ENCODE results near the gene NFE2L3.
"Not testable (repeated sequence)": the region's sequence is repeated elsewhere in the genome, so short reads cannot be mapped to it uniquely, and the experiment has no call there.

Gene NFE2L3

DNA sequence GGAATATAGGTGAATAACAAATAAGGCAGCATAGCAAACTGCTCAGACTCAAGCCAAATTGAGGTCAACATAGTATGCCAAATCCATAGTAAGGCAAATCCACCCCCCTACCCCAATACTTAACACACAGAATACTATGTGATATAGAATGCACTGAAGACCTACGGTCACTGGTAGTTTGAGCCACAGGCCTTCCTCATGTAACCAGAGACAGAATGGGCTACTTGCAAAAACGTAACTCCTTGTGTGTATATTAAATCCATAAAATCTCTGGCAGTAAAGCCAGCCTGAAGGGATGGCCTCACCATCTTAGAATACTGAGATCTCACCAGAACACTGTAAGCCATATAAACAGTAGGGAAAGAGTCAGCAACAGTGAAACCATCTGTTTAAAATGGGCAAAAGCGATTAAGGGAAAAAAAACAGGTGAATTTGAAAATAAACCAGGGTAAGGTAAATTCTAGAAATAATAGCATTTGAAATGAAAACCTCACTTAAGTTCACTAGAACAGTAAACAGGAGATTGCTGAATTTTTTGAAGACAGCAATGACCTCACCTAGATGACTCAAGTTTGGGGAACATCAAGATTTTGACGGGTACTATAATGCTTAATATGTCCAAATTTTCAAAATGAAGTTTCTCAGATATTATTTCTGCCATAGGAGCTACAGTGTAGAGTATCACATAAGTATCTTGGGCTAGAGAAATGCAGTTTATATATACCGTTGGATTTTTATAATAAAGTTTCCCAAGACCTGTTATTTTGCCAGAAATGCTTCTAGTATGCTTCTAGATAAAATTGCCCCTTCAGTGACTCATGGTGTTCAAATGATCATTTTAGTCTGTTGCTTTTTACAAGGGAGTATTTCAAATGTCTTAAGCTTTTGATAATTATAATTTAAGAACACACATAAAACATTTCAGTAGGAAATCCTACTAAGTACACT is 34.6 kb downstream of the NFE2L3 start:
- peak; percentile 15 for ATAC-seq
- no peak for DNase-seq

DNA sequence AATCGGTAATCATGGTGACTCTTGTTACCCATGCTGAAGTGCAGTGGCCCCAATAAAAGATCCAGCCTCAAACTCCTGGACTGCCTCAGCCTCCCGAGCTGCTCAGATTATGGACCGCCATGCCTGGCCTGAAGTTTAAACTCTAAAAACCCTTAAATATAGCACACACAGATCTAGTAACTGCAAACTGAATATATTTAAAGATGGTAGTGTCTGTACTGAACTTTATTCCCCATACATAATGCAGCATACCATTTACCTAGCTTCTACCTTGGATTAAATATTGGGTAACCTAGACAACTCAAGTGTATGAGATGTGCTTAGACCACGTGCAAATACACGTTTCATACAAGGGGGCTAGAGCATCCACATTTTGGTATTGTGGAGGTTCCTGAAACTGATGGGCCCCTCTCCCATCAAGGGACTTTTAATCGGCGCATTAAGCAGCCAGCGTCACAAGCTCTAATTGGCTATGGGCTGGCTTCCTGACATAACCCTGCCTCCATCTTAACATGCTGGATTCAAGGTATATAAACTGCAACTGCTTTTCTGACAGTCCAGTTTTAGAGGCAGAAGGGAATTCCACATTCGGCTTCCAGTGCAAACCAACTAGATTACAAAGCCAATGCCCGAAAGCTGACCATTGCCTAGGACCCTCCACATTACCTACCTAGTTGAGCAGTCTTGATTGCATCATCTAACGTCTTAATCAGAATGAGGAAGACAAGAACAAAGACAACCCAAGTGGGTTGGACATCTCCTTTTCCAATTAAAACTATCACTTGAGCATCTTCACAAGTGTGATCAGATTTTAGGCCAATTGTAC is 35.6 kb downstream of the NFE2L3 start:
- DNase-seq (peak; percentile 37), ATAC-seq (peak; percentile 30)

DNA sequence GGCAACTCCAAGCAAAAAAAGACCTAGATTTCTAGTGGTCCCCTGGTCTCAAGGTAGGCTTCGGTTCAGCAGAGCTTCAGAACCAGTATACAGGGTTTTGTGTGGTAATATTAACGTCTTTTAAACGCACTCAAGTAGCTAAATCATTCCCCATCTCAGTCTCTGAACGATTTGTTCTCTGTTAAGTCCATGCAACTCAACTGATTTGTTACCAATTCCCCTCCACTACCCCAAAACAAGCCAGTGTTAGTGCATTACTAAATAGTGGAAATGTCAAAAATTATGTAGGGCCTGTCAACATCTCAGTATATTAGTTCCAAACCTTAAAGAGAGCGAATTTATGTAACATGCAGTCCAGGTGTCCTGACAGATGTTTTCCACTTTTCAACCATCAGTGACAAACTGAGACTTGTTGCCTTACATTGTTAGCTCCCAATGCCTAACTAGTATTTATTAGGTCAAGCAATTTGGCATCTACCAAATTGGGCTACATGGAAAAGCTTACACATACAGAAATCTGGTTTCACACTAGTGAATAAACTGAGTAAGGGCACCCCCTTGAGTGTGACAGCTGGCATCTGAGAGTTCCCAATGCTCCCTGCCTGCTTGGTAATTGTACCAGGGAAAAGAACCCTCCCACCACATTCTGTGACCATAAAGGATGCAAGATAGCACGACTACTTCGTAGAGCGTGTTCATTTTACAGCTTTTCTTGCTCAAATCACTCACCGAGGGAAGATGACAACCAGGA is 36.4 kb downstream of the NFE2L3 start:
- ATAC-seq (peak; percentile 8), DNase-seq (peak; percentile 48)

DNA sequence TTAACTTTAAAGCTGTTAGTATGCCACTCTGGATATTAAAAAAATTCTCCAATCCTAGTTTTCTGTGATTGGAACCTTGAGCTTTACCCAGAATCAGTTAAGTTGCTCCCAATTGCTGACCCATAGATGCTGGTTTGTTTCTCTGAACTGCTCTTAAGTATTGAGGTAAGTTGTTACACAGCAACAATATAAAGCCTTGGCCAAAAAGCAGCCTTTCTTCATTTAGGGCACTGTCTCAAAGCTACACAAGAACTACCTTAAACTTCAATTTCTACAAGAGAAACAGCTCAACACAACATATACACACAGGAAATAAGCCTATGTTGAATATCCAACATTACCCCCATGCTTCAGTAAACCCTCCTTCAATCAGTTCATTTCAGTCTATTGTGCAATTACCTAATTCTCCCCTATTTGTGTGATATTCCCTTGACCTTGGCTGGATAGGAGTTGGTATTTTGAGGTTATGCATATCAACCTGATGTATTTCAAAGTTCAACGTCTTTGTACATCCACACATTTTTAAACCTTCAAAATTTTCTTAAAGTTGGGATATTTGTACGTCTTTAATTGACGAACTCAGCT is 37.1 kb downstream of the NFE2L3 start:
- ATAC-seq = no peak
- DNase-seq = no peak

DNA sequence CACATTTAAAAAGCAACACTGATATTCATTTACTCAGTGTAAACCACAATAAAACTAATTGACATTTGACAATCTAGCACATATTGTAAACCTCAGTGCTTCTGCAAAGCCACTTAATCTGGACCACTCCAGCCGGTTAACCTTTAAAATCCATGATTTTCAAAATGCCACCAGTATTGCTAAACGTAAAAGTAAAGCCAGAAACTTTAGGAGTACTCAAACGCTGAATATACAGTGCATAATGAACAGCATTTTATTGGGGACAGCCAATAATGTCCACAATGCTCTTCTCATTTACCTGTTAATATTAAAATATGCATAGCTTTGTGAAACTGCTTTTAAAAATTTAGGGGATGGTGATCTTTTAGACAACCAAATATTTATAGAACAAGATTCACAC is 37.7 kb downstream of the NFE2L3 start:
- ATAC-seq = no peak
- DNase-seq = no peak

DNA sequence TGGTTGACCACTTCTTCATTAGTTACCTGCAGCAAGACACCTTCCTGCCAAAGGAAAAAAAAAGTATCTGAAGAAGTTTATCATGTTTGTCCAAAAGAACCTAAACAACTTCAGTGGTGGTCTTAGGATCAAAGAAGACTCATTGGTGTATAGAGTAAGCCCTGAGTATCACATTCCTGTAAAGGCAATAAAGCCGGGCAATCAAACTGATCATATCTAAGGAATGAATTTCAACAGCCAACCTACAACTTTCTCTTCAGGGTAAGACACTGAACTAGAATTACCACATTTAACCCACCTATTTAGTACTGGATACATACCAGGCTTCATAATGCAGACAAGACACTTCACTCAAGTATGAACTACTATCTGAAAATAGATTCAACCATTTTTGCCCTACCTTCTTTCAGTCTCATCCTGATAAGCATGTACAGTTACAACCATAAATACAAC is 38.4 kb downstream of the NFE2L3 start:
- DNase-seq = no peak
- no peak for ATAC-seq

DNA sequence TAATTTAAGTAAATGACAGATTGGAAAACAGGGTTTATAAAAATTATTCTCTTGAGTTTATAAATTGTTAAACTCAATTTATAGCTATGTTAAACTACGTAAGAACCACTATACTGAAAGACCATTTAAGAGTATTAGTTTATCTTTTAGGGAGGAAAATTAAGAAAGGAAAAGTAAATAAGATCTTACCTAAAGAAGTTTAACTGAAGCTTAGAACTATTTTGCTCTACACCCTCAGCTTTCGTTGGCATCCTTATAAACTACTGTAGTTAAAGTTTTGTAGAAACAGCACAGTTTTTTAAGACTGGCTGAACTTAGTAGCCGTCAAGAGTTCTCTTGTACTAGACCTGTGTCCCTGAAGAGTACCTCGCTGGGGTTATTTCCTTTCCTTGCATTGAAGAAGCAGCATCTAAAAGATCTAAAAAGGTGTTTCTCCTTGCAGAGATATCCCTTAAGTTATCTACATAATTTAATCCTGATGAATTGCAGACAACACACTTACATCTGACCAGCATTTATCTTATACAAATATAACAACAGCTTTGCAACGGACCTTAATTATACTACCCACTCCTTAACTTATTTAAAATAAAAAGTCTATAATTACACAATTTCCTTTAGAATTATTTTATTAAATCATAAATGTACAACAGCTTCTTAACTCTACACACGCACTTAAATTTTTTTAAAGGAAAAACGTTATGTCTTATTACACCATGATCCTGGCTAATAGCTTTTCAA is 39.4 kb downstream of the NFE2L3 start:
- ATAC-seq (no peak), DNase-seq (no peak)

DNA sequence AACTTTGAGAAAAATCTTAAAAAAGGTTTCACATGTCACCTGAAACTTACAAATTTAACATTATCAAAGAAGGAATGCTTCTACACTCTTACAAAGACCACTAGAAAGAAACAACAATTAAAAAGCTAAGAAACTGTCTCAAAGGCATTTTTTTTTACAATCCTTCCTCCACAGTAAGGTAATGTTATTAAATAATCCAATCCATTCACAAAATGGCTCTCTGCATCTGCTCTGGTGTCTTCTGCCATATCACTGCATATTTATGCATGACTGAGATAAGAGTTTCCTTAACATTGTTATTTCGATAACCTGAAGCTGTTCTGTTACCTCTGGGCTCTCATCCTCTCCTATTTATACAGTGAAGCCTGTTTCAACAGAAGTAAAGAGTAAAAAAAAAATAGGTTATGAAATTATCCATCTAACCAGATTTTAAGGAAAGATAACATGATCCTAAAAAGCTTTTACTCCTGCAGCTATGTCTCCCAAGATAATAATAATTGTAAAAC is 40.0 kb downstream of the NFE2L3 start:
- DNase-seq = no peak
- no peak for ATAC-seq

DNA sequence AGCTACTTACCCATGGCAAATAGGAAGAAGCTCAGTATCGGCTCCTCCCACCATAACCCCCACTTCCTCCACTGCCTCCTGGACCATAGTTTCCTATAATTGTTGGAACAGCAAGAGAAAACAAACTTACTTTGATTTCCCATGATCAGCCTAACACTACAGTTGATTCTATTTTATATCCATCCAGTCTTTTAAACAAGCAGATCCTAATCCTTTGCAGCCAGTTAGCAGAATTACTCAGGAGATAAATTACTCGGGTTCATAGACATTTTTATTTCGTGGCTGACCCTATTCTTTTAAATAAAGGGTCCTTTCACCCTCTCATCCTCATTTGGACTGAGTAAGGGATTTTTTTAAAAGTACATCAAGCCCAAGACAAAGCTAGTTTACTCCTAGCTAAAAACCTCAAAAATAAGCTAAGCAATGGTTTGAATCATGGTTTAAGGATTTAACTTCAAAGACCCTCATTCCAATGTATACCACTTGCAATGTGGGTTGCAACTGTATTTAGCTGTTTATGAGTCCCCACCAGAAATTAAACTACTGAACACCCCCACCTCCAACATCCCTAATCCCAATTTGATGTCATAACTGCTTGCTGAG is 40.6 kb downstream of the NFE2L3 start:
- DNase-seq (no peak), ATAC-seq (no peak)

DNA sequence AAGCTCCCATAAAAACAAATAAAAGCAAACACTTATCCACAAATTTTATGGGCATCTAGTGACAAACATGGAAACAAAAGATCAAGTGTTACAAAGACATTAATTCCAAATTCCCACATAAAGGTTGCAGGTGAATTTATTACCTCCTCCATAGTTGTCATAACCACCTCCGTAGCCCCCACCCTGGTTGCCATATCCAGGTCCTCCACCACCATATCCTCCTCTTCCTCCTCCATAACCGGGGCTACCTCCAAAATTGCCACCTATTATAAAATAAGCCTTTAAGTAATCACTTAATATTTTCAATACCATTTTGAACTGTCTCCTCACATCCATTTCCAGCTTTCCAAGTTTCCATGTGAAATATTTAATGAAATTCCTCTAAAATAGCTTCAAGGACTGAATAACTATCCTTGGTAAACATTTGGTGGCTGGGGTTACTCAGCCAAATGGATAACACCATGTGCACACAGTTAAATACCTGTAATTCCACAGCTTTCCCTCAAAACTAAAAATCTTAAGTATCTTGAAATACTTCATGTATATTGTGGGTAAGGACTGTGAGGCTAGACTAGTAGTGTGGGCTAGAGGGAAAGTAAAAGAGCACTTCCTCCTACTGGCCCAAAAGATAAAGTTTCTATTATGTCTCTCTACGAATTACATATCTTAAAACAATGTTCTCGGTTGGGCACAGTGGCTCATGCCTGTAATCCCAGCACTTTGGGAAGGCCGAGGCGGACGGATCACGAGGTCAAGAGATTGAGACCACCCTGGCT is 41.6 kb downstream of the NFE2L3 start:
- ATAC-seq (no peak), DNase-seq (no peak)

DNA sequence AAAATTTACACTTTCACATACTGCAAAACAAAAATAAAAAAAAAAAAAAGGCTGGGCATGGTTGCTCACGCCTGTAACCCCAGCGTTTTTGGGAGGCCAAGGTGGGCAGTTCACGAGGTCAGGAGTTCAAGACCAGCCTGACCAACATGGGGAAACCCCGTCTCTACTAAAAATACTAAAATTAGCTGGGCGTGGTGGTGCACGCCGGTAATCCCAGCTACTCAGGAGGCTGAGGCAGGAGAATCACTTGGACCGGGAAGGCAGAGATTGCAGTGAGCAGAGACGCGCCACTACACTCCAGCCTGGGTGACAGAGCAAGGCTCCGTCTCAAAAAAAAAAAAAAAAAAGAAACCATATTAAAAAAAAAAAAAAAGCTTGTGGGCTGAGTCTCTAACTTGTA is 42.8 kb downstream of the NFE2L3 start:
- DNase-seq, ATAC-seq: not testable (repeated sequence)

DNA sequence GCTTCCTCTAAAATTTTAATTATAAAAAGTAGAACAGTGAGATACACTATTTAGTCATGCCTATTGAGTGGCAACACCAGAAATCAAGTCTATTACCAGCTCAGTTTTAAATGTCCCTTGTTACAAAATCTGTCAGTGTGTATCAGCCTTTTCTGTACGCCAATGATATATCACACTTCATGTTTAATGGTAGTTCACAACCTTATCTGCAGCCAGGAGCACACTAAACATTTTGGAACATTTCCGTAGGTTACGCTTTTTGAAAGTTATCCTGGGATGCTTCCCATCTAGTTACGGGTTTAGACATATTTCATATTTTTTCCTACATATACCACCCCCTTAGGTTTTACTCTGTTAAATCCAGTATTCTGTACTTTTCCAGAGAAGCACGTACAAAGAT is 43.2 kb downstream of the NFE2L3 start:
- ATAC-seq (no peak), DNase-seq (no peak)

DNA sequence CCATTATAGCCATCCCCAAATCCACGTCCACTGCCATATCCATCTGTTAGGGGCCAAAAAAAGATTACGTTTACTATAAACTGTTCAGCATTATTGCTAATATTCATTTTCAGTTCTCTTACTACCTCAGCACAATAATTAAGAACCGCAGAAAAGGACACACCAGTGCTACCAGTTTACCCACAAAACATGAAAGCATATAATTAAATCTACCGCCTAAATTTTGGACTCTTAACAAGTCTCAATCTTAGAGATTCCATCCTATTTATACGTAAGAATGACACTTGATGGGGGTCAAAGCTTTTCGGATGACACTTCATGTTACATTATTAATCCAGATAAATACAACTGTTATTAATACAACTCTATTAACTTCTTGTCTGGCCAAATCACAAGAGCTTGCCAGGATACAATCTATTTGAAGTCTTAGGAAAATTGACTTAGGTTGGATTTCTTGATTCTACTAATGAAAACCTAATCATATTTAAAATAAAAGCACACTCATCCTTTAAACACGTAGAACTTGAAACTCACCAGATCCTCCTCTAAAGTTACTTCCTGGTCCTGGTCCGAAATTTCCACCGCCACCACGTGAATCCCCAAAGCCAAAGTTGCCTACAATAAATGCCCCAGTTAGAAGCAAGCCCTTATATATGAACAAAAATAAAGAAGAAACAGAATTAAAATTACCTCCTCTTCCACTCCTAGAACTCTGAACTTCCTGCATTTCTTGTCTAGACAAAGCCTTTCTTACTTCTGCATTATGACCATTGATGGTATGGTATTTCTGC is 44.1 kb downstream of the NFE2L3 start:
- ATAC-seq = no peak
- no peak for DNase-seq

DNA sequence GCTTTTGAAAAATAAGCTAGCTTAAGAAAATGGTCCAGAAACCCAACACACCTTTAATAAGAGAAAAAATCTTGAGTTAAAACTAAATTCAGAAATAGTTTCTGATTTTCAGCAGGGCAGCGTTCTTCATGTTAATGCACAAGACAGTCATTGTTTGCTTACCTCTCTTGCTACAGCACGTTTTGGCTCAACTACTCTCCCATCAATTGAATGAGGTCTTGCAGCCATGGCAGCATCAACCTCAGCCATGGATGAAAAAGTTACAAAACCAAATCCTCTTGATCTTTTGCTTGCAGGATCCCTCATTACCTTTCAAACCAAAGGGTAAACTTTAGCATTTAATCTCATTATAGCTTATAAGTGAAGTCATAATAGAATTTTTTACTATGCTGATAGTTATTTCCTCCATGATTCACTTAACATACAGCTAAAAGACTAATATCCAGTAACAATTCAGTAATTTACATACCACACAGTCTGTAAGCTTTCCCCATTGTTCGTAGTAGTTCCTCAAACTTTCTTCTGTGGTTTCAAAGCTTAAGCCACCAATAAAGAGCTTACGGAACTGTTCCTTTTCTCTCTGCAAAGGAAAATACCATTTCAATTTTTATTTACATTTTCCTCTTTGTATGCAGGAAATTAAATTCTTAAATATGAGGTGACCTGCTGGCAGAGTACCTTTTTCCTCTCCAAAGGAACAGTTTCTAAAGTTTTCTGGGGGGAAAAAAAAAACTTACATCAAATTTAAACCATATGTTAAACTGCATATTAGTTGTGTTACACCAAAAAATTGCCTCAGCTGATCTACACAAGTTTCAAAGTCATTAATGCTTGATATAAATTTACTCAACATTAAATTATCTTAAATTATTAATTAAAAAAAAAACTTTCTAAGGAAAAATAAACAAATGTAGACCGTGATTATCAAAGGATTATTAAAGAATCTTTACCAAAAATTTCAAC is 45.4 kb downstream of the NFE2L3 start:
- no peak for ATAC-seq
- DNase-seq = no peak

DNA sequence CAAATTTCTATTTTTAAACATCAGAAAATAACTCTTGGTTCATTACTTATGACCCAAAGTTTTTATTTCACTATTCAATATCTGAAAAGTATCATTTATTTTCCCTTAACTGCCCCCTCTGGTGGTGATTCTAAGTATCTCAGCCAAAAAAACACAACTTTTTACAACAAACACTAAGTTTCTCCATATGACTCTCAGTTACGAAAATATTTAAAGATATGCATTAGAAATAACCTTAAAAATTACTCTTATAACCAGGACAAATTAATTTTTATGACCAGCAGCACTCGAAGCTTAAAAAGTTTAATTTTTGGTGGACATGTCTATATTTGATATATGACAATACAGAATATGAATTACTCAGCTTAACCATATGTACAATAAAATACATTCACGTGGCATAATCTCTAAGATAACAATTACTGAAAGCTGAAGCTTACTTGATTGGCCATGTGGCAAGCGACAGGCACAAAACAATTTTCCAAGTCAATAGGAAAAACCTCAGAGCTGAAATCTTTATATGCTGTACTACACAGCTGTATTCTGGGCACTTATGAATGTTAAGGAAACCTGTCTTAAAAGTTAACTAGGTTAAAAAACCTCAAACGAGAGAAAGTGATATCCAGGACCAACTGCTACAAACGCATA is 46.3 kb downstream of the NFE2L3 start:
- DNase-seq (no peak), ATAC-seq (no peak)

DNA sequence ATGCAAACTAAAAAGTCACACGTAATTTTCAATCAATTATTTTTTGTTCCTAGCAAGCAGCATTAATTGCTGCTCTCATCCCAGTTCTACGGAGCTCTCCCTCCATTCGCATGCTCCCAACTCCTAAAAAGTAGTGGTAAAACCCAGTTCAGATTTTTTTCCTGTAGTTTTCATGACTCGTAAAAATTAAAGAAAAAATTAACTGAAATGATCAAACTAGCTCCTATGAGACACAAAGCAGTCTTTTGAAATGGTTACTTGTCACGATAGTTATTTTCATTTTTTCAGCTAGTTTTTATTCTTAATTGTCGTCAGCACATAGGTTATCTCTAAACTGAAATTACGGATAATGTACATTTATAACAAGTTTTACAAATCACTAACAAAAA is 46.8 kb downstream of the NFE2L3 start:
- DNase-seq (no peak), ATAC-seq (no peak)

DNA sequence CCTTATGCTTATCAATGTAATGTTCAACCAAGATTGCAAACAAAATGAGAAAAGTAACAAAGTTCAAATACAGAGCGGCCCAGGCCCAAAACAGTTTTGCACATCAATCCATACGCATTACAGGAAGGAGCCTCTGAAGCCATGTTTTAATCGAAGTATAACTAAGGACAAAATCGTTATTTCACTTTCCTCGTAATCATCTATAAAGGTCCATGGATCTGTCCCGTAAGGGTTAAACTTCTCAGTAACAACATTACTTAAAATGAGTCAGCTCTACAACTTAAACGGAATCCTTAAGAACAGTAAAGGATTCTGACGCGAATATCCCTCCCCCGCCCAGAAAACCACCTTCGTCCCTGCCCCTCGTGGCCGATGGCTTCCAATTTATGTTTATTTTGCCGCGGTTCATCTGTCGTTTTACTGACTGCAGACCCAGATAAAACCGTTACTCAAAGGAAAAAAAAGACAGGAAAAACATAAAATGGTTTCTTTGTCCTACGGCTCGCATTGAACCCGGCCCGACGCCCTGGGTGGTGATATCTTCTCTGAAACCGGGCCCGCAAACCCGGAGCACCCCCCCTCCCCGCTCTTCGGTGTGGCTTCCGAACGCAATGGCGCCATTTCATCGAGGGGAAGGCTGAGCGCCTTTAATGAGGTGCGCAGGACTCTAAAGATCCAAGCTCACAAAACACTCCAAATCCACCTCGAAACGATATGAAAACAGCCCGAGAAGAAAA is 47.5 kb downstream of the NFE2L3 start:
- no peak for ATAC-seq
- peak; percentile 66 for DNase-seq

Data from stimulated activated naive CD8-positive, alpha-beta T cell treated with anti-CD3 and anti-CD28 coated beads, Interleukin-15, Interleukin-2, amounts not matched to agents 100 U/mL and 50 U/mL, for 24 hours (primary cell).